WTC11 (cell line): ENCODE results near the gene LCMT2. TPM values are rescaled to one million over a fixed set of nuclear protein-coding genes. Genes with fewer than 3 reads are reported as not detected.

ENCODE experiments used
- ATAC-seq: fragments of 200-7000 bp; cut with Tn5 transposase; 2 replicates; pipeline ENCODE4 v1.10.0; 2021; ENCODE audit warnings: mild to moderate bottlenecking, moderate library complexity
- CTCF ChIA-PET: fragments of 300-600 bp; sonication (Branson Sonifier 250); formaldehyde crosslinking; loops from one replicate; lab custom pipeline; 2021; ENCODE audit warnings: antibody characterized with exemption; lab: Charles Lee
- POLR2A ChIA-PET: fragments of 350-600 bp; sonication (Branson Sonifier 250); formaldehyde crosslinking; loops from one replicate; lab custom pipeline; 2021; ENCODE audit warnings: antibody characterized with exemption; lab: Charles Lee
- DNase-seq: peaks from one replicate; pipeline ENCODE4 v3.0.0; 2021; ENCODE audit warnings: low spot score
- H3K27ac Mint-ChIP-seq: 2 replicates; pipeline ENCODE4 v1.8.0; 2021; ENCODE audit warnings: mixed read lengths
- H3K27me3 Mint-ChIP-seq: 2 replicates; pipeline ENCODE4 v1.8.0; 2021; ENCODE audit warnings: low read depth, mild to moderate bottlenecking, moderate library complexity, mixed read lengths
- H3K36me3 Mint-ChIP-seq: 2 replicates; pipeline ENCODE4 v1.8.0; 2021; ENCODE audit warnings: mixed read lengths
- H3K4me1 Mint-ChIP-seq: 2 replicates; pipeline ENCODE4 v1.8.0; 2022; ENCODE audit warnings: mixed read lengths
- H3K4me3 Mint-ChIP-seq: 2 replicates; pipeline ENCODE4 v1.8.0; 2021; ENCODE audit warnings: mild to moderate bottlenecking, moderate library complexity, mixed read lengths
- H3K9me3 Mint-ChIP-seq: 2 replicates; pipeline ENCODE4 v1.8.0; 2021; ENCODE audit warnings: mixed read lengths
- AR ChIP-seq: fragments of 250-450 bp; sonication (Bioruptor Pico); IDR thresholded peaks from 2 replicates; pipeline ENCODE4 v1.9.0; 2021; ENCODE audit warnings: mild to moderate bottlenecking
- ATF2 ChIP-seq: sonication (generic); formaldehyde crosslinking; IDR thresholded peaks from 2 replicates; pipeline ENCODE4 v1.8.1; 2022; ENCODE audit warnings: low read depth, missing genetic modification reagents, borderline replicate concordance
- CDX4 ChIP-seq: fragments of 250-450 bp; sonication (Bioruptor Pico); IDR thresholded peaks from 2 replicates; pipeline ENCODE4 v1.9.0; 2021; ENCODE audit warnings: moderate library complexity, mild to moderate bottlenecking, inconsistent platforms, borderline replicate concordance
- CREB1 ChIP-seq: sonication (generic); formaldehyde crosslinking; IDR thresholded peaks from 2 replicates; pipeline ENCODE4 v1.8.0; 2023; ENCODE audit warnings: mild to moderate bottlenecking, missing genetic modification reagents
- ELF4 ChIP-seq: sonication (generic); formaldehyde crosslinking; IDR thresholded peaks from 2 replicates; pipeline ENCODE4 v1.8.1; 2022; ENCODE audit warnings: low read depth, mild to moderate bottlenecking, moderate library complexity, missing genetic modification reagents
- EMX1 ChIP-seq: fragments of 250-450 bp; sonication (Bioruptor Pico); IDR thresholded peaks from 2 replicates; pipeline ENCODE4 v1.8.0; 2021; ENCODE audit warnings: mild to moderate bottlenecking
- FOXK1 ChIP-seq: sonication (generic); formaldehyde crosslinking; IDR thresholded peaks from 2 replicates; pipeline ENCODE4 v1.8.0; 2022; ENCODE audit warnings: mild to moderate bottlenecking, moderate library complexity, missing genetic modification reagents
- GABPB1 ChIP-seq: sonication (generic); formaldehyde crosslinking; IDR thresholded peaks from 2 replicates; pipeline ENCODE4 v1.8.1; 2023; ENCODE audit warnings: mild to moderate bottlenecking, missing genetic modification reagents
- JAZF1 ChIP-seq: fragments of 250-450 bp; sonication (Bioruptor Pico); IDR thresholded peaks from 2 replicates; pipeline ENCODE4 v1.9.0; 2021; ENCODE audit warnings: moderate library complexity, mild to moderate bottlenecking, inconsistent platforms
- KAT7 ChIP-seq: sonication (generic); formaldehyde crosslinking; IDR thresholded peaks from 2 replicates; pipeline ENCODE4 v1.8.1; 2023; ENCODE audit warnings: missing genetic modification reagents, mild to moderate bottlenecking, borderline replicate concordance
- PRRX2 ChIP-seq: fragments of 250-450 bp; sonication (Bioruptor Pico); IDR thresholded peaks from 2 replicates; pipeline ENCODE4 v1.8.0; 2021; ENCODE audit warnings: mild to moderate bottlenecking
- ZNF138 ChIP-seq: sonication (generic); formaldehyde crosslinking; conservative IDR thresholded peaks from 2 replicates; pipeline ENCODE4 v1.8.1; 2022; ENCODE audit warnings: mild to moderate bottlenecking, moderate library complexity, missing genetic modification reagents
- ZNF232 ChIP-seq: sonication (generic); formaldehyde crosslinking; IDR thresholded peaks from 2 replicates; pipeline ENCODE4 v1.8.0; 2022; ENCODE audit warnings: mild to moderate bottlenecking, missing genetic modification reagents
- ZNF512 ChIP-seq: sonication (generic); formaldehyde crosslinking; IDR thresholded peaks from 2 replicates; pipeline ENCODE4 v1.8.1; 2022; ENCODE audit warnings: missing genetic modification reagents, borderline replicate concordance
- ZSCAN18 ChIP-seq: fragments of 250-450 bp; sonication (Bioruptor Pico); IDR thresholded peaks from 2 replicates; pipeline ENCODE4 v2.1.2; 2022; ENCODE audit warnings: mild to moderate bottlenecking, moderate library complexity
- total RNA-seq: library from RNA; stranded (reverse); gene quantifications from 3 replicates; pipeline ENCODE4 v1.2.3, GENCODE V29; 2021
- TF ChIP-seq, protein P1 (sequence below): sonication (generic); formaldehyde crosslinking; conservative IDR thresholded peaks from 2 replicates; pipeline ENCODE4 v1.8.1; 2023; ENCODE audit warnings: mild to moderate bottlenecking, low read depth, missing genetic modification reagents, moderate library complexity
- TF ChIP-seq, protein P2 (sequence below): sonication (generic); formaldehyde crosslinking; IDR thresholded peaks from 2 replicates; pipeline ENCODE4 v1.8.0; 2023; ENCODE audit warnings: missing genetic modification reagents, mild to moderate bottlenecking, borderline replicate concordance
- TF ChIP-seq, protein P3 (sequence below): sonication (generic); formaldehyde crosslinking; IDR thresholded peaks from 2 replicates; pipeline ENCODE4 v1.8.0; 2022; ENCODE audit warnings: mild to moderate bottlenecking, missing genetic modification reagents

The LCMT2 gene
- total RNA-seq, 1 experiment from 2014 or later: 7.6 TPM

- TF ChIP-seq AR (CRISPR knock-in tag) (no peak), FOXK1 (CRISPR knock-in tag) (no peak), CDX4 (CRISPR knock-in tag) (no peak), ZNF138 (CRISPR knock-in tag) (no peak), ATF2 (no peak), ZNF512 (no peak)
- TF ChIP-seq, protein P1, sequence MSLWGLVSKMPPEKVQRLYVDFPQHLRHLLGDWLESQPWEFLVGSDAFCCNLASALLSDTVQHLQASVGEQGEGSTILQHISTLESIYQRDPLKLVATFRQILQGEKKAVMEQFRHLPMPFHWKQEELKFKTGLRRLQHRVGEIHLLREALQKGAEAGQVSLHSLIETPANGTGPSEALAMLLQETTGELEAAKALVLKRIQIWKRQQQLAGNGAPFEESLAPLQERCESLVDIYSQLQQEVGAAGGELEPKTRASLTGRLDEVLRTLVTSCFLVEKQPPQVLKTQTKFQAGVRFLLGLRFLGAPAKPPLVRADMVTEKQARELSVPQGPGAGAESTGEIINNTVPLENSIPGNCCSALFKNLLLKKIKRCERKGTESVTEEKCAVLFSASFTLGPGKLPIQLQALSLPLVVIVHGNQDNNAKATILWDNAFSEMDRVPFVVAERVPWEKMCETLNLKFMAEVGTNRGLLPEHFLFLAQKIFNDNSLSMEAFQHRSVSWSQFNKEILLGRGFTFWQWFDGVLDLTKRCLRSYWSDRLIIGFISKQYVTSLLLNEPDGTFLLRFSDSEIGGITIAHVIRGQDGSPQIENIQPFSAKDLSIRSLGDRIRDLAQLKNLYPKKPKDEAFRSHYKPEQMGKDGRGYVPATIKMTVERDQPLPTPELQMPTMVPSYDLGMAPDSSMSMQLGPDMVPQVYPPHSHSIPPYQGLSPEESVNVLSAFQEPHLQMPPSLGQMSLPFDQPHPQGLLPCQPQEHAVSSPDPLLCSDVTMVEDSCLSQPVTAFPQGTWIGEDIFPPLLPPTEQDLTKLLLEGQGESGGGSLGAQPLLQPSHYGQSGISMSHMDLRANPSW: no peak
These were observed 50.9 kb downstream of the LCMT2 start (continued) for GRCh38 chr15:43279496-43279895.

- H3K36me3 Mint-ChIP-seq: no peaks in the 10 kb centered on the region
- H3K4me3 Mint-ChIP-seq: no peak overlapping the region
- no peak overlapping the region for H3K27ac Mint-ChIP-seq
- DNase-seq: no peak
- no peak for ATAC-seq
- CTCF ChIA-PET: interaction anchor here (0.9 to 1.7 kb wide), 2 partner anchors 53 to 60 kb away, joined by 3 to 4 read pairs; no protein-coding TSS in a partner anchor
- no peaks in the 10 kb centered on the region for H3K4me1 Mint-ChIP-seq
- POLR2A ChIA-PET: no interaction called here
- H3K27me3 Mint-ChIP-seq: no peaks in the 10 kb centered on the region; the same call in 1 of the 2 replicates
- H3K9me3 Mint-ChIP-seq: no peaks in the 10 kb centered on the region
- TF ChIP-seq ELF4 (no peak), ZNF232 (no peak), PRRX2 (CRISPR knock-in tag) (no peak), JAZF1 (no peak), CREB1 (CRISPR knock-in tag) (no peak), KAT7 (CRISPR knock-in tag) (no peak), EMX1 (no peak), AR (CRISPR knock-in tag) (no peak), ZSCAN18 (no peak), GABPB1 (no peak)
- TF ChIP-seq, protein P2, sequence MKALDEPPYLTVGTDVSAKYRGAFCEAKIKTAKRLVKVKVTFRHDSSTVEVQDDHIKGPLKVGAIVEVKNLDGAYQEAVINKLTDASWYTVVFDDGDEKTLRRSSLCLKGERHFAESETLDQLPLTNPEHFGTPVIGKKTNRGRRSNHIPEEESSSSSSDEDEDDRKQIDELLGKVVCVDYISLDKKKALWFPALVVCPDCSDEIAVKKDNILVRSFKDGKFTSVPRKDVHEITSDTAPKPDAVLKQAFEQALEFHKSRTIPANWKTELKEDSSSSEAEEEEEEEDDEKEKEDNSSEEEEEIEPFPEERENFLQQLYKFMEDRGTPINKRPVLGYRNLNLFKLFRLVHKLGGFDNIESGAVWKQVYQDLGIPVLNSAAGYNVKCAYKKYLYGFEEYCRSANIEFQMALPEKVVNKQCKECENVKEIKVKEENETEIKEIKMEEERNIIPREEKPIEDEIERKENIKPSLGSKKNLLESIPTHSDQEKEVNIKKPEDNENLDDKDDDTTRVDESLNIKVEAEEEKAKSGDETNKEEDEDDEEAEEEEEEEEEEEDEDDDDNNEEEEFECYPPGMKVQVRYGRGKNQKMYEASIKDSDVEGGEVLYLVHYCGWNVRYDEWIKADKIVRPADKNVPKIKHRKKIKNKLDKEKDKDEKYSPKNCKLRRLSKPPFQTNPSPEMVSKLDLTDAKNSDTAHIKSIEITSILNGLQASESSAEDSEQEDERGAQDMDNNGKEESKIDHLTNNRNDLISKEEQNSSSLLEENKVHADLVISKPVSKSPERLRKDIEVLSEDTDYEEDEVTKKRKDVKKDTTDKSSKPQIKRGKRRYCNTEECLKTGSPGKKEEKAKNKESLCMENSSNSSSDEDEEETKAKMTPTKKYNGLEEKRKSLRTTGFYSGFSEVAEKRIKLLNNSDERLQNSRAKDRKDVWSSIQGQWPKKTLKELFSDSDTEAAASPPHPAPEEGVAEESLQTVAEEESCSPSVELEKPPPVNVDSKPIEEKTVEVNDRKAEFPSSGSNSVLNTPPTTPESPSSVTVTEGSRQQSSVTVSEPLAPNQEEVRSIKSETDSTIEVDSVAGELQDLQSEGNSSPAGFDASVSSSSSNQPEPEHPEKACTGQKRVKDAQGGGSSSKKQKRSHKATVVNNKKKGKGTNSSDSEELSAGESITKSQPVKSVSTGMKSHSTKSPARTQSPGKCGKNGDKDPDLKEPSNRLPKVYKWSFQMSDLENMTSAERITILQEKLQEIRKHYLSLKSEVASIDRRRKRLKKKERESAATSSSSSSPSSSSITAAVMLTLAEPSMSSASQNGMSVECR (CRISPR knock-in tag): no peak
- TF ChIP-seq, protein P3, sequence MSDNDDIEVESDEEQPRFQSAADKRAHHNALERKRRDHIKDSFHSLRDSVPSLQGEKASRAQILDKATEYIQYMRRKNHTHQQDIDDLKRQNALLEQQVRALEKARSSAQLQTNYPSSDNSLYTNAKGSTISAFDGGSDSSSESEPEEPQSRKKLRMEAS (CRISPR knock-in tag): no peak
These were observed 51.5 kb downstream of the LCMT2 start for GRCh38 chr15:43278869-43279268.
